ENCODE measurements around the gene ZNF580. TPM values are rescaled to one million over a fixed set of nuclear protein-coding genes. Genes with fewer than 3 reads are reported as not detected.

Gene ZNF580
- total and polyA plus RNA-seq, 2 donors: 6.4 to 32.9 TPM

GRCh38 chr19:55651236-55651635 lies 10.4 kb downstream of the ZNF580 start:
- Histone ChIP-seq H3K9me3 (ENCODE audit: control insufficient read depth in 2 of 2, insufficient read depth in 1 of 2, low read length in 1 of 2) (no peaks in the 10 kb centered on the region), H3K4me3 (ENCODE audit: low read length in 2 of 2) (no peak overlapping the region), H3K4me1 (ENCODE audit: control insufficient read depth in 2 of 2, insufficient read depth in 2 of 2, low read length in 2 of 2) (peaks cover 16 to 36% of the 10 kb centered on the region in 2 donors), H3K27me3 (ENCODE audit: control insufficient read depth in 2 of 2, insufficient read depth in 1 of 2, low read length in 1 of 2) (no peaks in the 10 kb centered on the region), H3K27ac (ENCODE audit: low read depth in 1 of 2, low read length in 1 of 2) (no peak overlapping the region), H3K36me3 (ENCODE audit: control insufficient read depth in 2 of 2, insufficient read depth in 2 of 2, low read length in 1 of 2) (peaks cover 0 to 3% of the 10 kb centered on the region in 2 donors)
- WGBS: 95% methylated on average over 18 of the region's 18 CpGs
- no peak for DNase-seq (ENCODE audit: low read depth in 6 of 9, low spot score in 9 of 9)

- Histone ChIP-seq H3K27ac (ENCODE audit: low read depth in 1 of 2, low read length in 1 of 2) (no peak overlapping the region), H3K4me1 (ENCODE audit: control insufficient read depth in 2 of 2, insufficient read depth in 2 of 2, low read length in 2 of 2) (peaks cover 21 to 41% of the 10 kb centered on the region in 2 donors), H3K9me3 (ENCODE audit: control insufficient read depth in 2 of 2, insufficient read depth in 1 of 2, low read length in 1 of 2) (no peaks in the 10 kb centered on the region), H3K36me3 (ENCODE audit: control insufficient read depth in 2 of 2, insufficient read depth in 2 of 2, low read length in 1 of 2) (peaks cover 0 to 12% of the 10 kb centered on the region in 2 donors), H3K4me3 (ENCODE audit: low read length in 2 of 2) (no peak overlapping the region), H3K27me3 (ENCODE audit: control insufficient read depth in 2 of 2, insufficient read depth in 1 of 2, low read length in 1 of 2) (no peaks in the 10 kb centered on the region)
- DNase-seq (ENCODE audit: low read depth in 6 of 9, low spot score in 9 of 9): no peak
- 94% methylated on average over 71 of the region's 71 CpGs for WGBS
Observed at GRCh38 chr19:55652311-55653128, 11.7 kb downstream of the ZNF580 start.

- peak; percentile 98 to 100 (median 99) for DNase-seq (ENCODE audit: low read depth in 6 of 9, low spot score in 9 of 9)
- H3K9me3 ChIP-seq (ENCODE audit: control insufficient read depth in 2 of 2, insufficient read depth in 1 of 2, low read length in 1 of 2): no peaks in the 10 kb centered on the region
- H3K27me3 ChIP-seq (ENCODE audit: control insufficient read depth in 2 of 2, insufficient read depth in 1 of 2, low read length in 1 of 2): no peaks in the 10 kb centered on the region
- H3K36me3 ChIP-seq (ENCODE audit: control insufficient read depth in 2 of 2, insufficient read depth in 2 of 2, low read length in 1 of 2): peaks cover under 1 to 18% of the 10 kb centered on the region in 2 donors
- H3K4me1 ChIP-seq (ENCODE audit: control insufficient read depth in 2 of 2, insufficient read depth in 2 of 2, low read length in 2 of 2): peaks cover 17 to 42% of the 10 kb centered on the region in 2 donors
- peak overlapping the region; percentile 89 to 97 for H3K4me3 ChIP-seq (ENCODE audit: low read length in 2 of 2)
- H3K27ac ChIP-seq (ENCODE audit: low read depth in 1 of 2, low read length in 1 of 2): peak overlapping the region; percentile 97 to 100
- under 1% methylated on average over 57 of the region's 57 CpGs for WGBS
Observed at GRCh38 chr19:55653651-55654322, 13.0 kb downstream of the ZNF580 start.

GRCh38 chr19:55654323-55654867 lies 13.6 kb downstream of the ZNF580 start:
- peak overlapping the region; percentile 97 to 100 for H3K27ac ChIP-seq (ENCODE audit: low read depth in 1 of 2, low read length in 1 of 2)
- H3K27me3 ChIP-seq (ENCODE audit: control insufficient read depth in 2 of 2, insufficient read depth in 1 of 2, low read length in 1 of 2): no peaks in the 10 kb centered on the region
- peak overlapping the region; percentile 89 to 97 for H3K4me3 ChIP-seq (ENCODE audit: low read length in 2 of 2)
- peak; percentile 99 to 100 (median 100) for DNase-seq (ENCODE audit: low read depth in 6 of 9, low spot score in 9 of 9)
- no peaks in the 10 kb centered on the region for H3K9me3 ChIP-seq (ENCODE audit: control insufficient read depth in 2 of 2, insufficient read depth in 1 of 2, low read length in 1 of 2)
- peaks cover 14 to 36% of the 10 kb centered on the region in 2 donors for H3K4me1 ChIP-seq (ENCODE audit: control insufficient read depth in 2 of 2, insufficient read depth in 2 of 2, low read length in 2 of 2)
- WGBS: under 1% methylated on average over 52 of the region's 52 CpGs
- H3K36me3 ChIP-seq (ENCODE audit: control insufficient read depth in 2 of 2, insufficient read depth in 2 of 2, low read length in 1 of 2): peaks cover 7 to 22% of the 10 kb centered on the region in 2 donors

- WGBS: under 1% methylated on average over 94 of the region's 95 CpGs
- Histone ChIP-seq H3K4me1 (ENCODE audit: control insufficient read depth in 2 of 2, insufficient read depth in 2 of 2, low read length in 2 of 2) (peaks cover 14 to 32% of the 10 kb centered on the region in 2 donors), H3K27me3 (ENCODE audit: control insufficient read depth in 2 of 2, insufficient read depth in 1 of 2, low read length in 1 of 2) (no peaks in the 10 kb centered on the region), H3K9me3 (ENCODE audit: control insufficient read depth in 2 of 2, insufficient read depth in 1 of 2, low read length in 1 of 2) (no peaks in the 10 kb centered on the region), H3K4me3 (ENCODE audit: low read length in 2 of 2) (peak within 1 kb of the TSS; percentile 89 to 97), H3K27ac (ENCODE audit: low read depth in 1 of 2, low read length in 1 of 2) (peak within 1 kb of the TSS; percentile 100), H3K36me3 (ENCODE audit: control insufficient read depth in 2 of 2, insufficient read depth in 2 of 2, low read length in 1 of 2) (peaks cover 13 to 29% of the 10 kb centered on the region in 2 donors)
- peak in 7 of 9 donors; percentile 71 to 94 (median 85) for DNase-seq (ENCODE audit: low read depth in 6 of 9, low spot score in 9 of 9)
Observed at GRCh38 chr19:55654868-55655647, 14.3 kb downstream of the ZNF580 start, which contains the start of gene U2AF2. Gene U2AF2, plus strand, starts transcription at chr19:55655035. Its CDS starts 70 bp downstream, at chr19:55655105.

GRCh38 chr19:55655648-55656040 lies 14.8 kb downstream of the ZNF580 start:
- under 1% methylated on average over 19 of the region's 19 CpGs for WGBS
- Histone ChIP-seq H3K4me1 (ENCODE audit: control insufficient read depth in 2 of 2, insufficient read depth in 2 of 2, low read length in 2 of 2) (peaks cover 14 to 32% of the 10 kb centered on the region in 2 donors), H3K36me3 (ENCODE audit: control insufficient read depth in 2 of 2, insufficient read depth in 2 of 2, low read length in 1 of 2) (peaks cover 19 to 35% of the 10 kb centered on the region in 2 donors), H3K9me3 (ENCODE audit: control insufficient read depth in 2 of 2, insufficient read depth in 1 of 2, low read length in 1 of 2) (no peaks in the 10 kb centered on the region), H3K27ac (ENCODE audit: low read depth in 1 of 2, low read length in 1 of 2) (peak overlapping the region; percentile 100), H3K27me3 (ENCODE audit: control insufficient read depth in 2 of 2, insufficient read depth in 1 of 2, low read length in 1 of 2) (no peaks in the 10 kb centered on the region), H3K4me3 (ENCODE audit: low read length in 2 of 2) (peak overlapping the region; percentile 89 to 97)
- no peak for DNase-seq (ENCODE audit: low read depth in 6 of 9, low spot score in 9 of 9)

GRCh38 chr19:55656552-55656951 lies 15.8 kb downstream of the ZNF580 start:
- Histone ChIP-seq H3K4me1 (ENCODE audit: control insufficient read depth in 2 of 2, insufficient read depth in 2 of 2, low read length in 2 of 2) (peaks cover 14 to 32% of the 10 kb centered on the region in 2 donors), H3K4me3 (ENCODE audit: low read length in 2 of 2) (peak overlapping the region; percentile 89 to 97), H3K9me3 (ENCODE audit: control insufficient read depth in 2 of 2, insufficient read depth in 1 of 2, low read length in 1 of 2) (no peaks in the 10 kb centered on the region), H3K36me3 (ENCODE audit: control insufficient read depth in 2 of 2, insufficient read depth in 2 of 2, low read length in 1 of 2) (peaks cover 28 to 43% of the 10 kb centered on the region in 2 donors), H3K27me3 (ENCODE audit: control insufficient read depth in 2 of 2, insufficient read depth in 1 of 2, low read length in 1 of 2) (no peaks in the 10 kb centered on the region), H3K27ac (ENCODE audit: low read depth in 1 of 2, low read length in 1 of 2) (no peak overlapping the region)
- DNase-seq (ENCODE audit: low read depth in 6 of 9, low spot score in 9 of 9): no peak
- 72% methylated on average over 7 of the region's 7 CpGs for WGBS

GRCh38 chr19:55656988-55657747 lies 16.4 kb downstream of the ZNF580 start:
- no peaks in the 10 kb centered on the region for H3K27me3 ChIP-seq (ENCODE audit: control insufficient read depth in 2 of 2, insufficient read depth in 1 of 2, low read length in 1 of 2)
- H3K4me1 ChIP-seq (ENCODE audit: control insufficient read depth in 2 of 2, insufficient read depth in 2 of 2, low read length in 2 of 2): peaks cover 14 to 32% of the 10 kb centered on the region in 2 donors
- H3K27ac ChIP-seq (ENCODE audit: low read depth in 1 of 2, low read length in 1 of 2): no peak overlapping the region
- H3K9me3 ChIP-seq (ENCODE audit: control insufficient read depth in 2 of 2, insufficient read depth in 1 of 2, low read length in 1 of 2): no peaks in the 10 kb centered on the region
- peak overlapping the region in 1 of 2 donors; percentile 7 for H3K4me3 ChIP-seq (ENCODE audit: low read length in 2 of 2)
- no peak for DNase-seq (ENCODE audit: low read depth in 6 of 9, low spot score in 9 of 9)
- 75% methylated on average over 18 of the region's 18 CpGs for WGBS
- H3K36me3 ChIP-seq (ENCODE audit: control insufficient read depth in 2 of 2, insufficient read depth in 2 of 2, low read length in 1 of 2): peaks cover 34 to 47% of the 10 kb centered on the region in 2 donors

Data from thymus (tissue), 11 donors.